Kidney epithelial cell (primary cell): Measurements from ENCODE around the gene PDIA5. TPM values are rescaled to one million over a fixed set of nuclear protein-coding genes. Genes with fewer than 3 reads are reported as not detected.

Experiments used
- DNase-seq: peaks from one replicate; pipeline ENCODE4 v3.0.0-alpha.2; 2010; ENCODE audit warnings: low read depth
- H3K27me3 ChIP-seq: 2 replicates; pipeline ENCODE4 v1.6.0; 2011; ENCODE audit warnings: low read length; ENCODE audit not compliant: control insufficient read depth, insufficient read depth
- H3K36me3 ChIP-seq: 2 replicates; pipeline ENCODE4 v1.5.1; 2011; ENCODE audit warnings: low read length; ENCODE audit not compliant: control insufficient read depth, insufficient read depth
- H3K4me3 ChIP-seq: 2 replicates; pipeline ENCODE4 v1.5.1; 2011; ENCODE audit warnings: low read depth, mild to moderate bottlenecking, control low read depth, low read length
- CTCF ChIP-seq: IDR thresholded peaks from 2 replicates; pipeline ENCODE4 v1.5.1; 2011; ENCODE audit warnings: mild to moderate bottlenecking, moderate library complexity, low read length, control low read depth, inconsistent platforms; ENCODE audit not compliant: insufficient read depth, poor library complexity, severe bottlenecking
- total RNA-seq: library from RNA; depleted of rRNA; stranded (reverse); fragments of >200 nt; gene quantifications from 2 replicates; pipeline ENCODE4 v1.2.3, GENCODE V29; 2015

Gene PDIA5
- total RNA-seq, 1 donor from 2014 or later = 18.8 TPM

- Histone ChIP-seq H3K36me3 (no peaks in the 10 kb centered on the region), H3K4me3 (peak overlapping the region; percentile 91), H3K27me3 (no peaks in the 10 kb centered on the region)
- no peak for DNase-seq
- TF ChIP-seq CTCF = peak; percentile 1
Measured at GRCh38 chr3:123202451-123202850, 135.6 kb downstream of the PDIA5 start.

Other genes starting within 250 kb of the PDIA5 start
- gene SEMA5B, start 39.3 kb upstream of the PDIA5 start, total RNA-seq = 0.21 TPM in 1 of 2 replicates, not detected in the other
- gene SEC22A, start 134.9 kb downstream of the PDIA5 start, total RNA-seq = 26.9 and 35.3 TPM in 2 replicates